GM12874 (cell line): ENCODE results near the gene ZNF599.
A peak's percentile ranks its signal among the peaks of the same experiment; 100 is the strongest.

ENCODE experiments used
- CTCF ChIP-seq: IDR thresholded peaks from 2 replicates; pipeline ENCODE4 v1.5.1; 2011; ENCODE audit warnings: low read depth, mild to moderate bottlenecking, control low read depth, low read length, moderate library complexity; ENCODE audit not compliant: insufficient read depth

Gene ZNF599

GRCh38 chr19:34725400-34725799 lies 47.6 kb downstream of the ZNF599 start:
- no peak for TF ChIP-seq CTCF

DNA sequence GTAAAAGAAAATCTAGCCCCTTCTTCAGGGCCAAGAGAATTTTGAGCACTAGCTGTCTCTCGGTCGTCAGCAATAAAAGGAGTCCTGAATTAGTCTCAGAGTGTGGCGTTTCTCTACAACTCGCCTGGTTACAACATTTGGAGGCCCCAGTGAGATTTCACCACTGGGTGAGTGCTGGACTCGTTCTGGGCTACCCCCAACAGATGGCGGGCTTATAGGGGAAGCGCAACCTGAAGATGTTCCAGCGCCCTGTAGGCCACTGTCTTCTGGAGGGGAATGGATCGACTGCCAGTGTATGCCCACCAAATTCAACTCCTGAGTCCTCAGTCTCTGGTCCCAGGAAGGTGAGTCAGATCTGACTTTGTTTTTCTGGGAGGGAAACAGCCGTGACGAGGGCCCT lies 50.7 kb downstream of the ZNF599 start:
- no peak for TF ChIP-seq CTCF

DNA sequence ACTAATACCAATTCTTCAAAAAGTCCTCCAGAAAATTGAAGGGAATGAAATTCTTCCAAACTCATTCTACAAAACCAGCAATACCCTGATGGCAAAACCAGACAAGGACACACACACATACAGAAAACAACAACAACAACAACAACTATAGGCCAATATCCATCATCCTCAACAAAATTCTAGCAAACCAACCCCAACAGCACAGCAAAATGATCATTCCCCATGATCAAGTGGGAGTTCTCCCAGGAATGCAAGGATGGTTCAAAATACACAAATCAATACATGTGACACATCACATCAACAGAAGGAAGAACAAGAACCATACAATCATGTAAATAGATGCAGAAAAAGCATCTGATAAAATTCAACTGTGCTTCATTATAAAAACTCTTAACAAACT lies 57.7 kb downstream of the ZNF599 start:
- TF ChIP-seq CTCF, result no peak

- no peak for TF ChIP-seq CTCF
Measured at GRCh38 chr19:34713262-34713637, 59.8 kb downstream of the ZNF599 start.

- TF ChIP-seq CTCF, result peak; percentile 41; the same call in 1 of the 2 replicates
Measured at GRCh38 chr19:34712395-34713261, 60.4 kb downstream of the ZNF599 start.

- no peak for TF ChIP-seq CTCF
Measured at GRCh38 chr19:34711890-34712289, 61.1 kb downstream of the ZNF599 start.
